TTC549 (cell line): ENCODE results near the gene AK1.

ENCODE experiments used
- FAIRE-seq: peaks from 2 replicates; lab custom pipeline; 2012; peaks lifted over from hg19 to GRCh38; lab: Jason Lieb, UNC

The AK1 gene

DNA sequence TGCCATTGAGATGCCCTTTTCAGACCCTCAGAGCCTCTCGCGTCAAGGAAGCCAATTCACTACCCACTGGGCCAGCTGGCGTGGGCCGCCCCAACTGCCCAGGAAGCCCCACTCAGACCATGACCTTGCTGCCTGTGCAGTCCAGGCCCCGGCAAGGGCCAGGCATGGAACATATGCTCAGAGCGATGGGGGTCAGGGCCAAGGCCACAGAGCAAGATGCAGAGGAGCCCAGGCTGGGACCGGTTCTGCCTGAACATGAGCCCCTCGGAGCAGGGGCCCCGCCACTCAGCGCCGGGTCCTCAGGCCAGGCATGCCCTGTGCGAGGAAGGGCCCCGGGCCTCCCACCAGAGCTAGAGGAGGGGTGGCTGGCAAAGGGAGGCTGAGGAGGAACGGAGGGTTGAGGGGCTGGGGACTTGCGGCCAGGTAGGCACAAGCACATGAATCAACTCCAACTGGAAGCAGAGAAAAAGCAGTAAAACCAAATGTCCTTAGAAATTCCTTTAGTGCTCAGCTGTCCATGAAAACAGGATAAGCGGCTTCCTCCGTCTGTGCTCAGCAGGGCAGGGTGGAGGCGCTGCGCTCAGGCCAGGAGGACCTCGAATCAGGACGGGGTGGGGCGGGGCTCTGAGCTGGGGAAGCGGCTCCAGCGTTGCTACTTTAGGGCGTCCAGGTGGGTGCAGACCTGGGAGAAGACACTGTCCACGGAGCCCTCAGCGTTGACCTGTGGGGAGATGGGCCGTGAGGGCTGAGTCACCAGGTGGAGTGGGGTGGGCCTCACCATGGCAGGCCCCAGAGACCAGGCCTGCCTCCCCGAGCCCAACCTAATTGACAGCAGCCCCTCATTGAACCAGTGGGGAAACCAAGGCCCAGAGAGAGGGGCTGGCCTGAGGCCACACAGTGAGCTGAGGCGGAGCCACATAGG, 9.9 kb downstream of the AK1 start:
- no peak for FAIRE-seq

DNA sequence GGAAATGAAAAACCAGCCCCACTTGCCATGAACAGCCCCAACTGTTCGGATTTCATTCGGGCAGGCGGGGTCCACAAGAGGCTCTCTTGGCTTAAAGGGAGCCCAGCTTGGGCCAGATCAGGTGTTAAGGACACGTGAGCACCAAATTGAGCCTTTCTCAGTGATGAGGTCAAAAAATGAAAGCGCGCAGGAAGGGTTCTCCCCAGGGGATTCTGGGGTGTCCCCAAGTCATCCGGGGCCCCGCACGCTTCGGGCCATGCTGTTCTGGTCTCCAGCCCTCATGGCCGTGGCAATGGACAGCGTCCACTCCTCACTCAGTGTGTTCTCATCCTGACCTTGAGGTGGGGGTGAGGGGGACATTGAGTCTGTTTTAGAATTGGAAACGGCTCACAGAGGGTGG, 10.9 kb downstream of the AK1 start:
- no peak for FAIRE-seq

DNA sequence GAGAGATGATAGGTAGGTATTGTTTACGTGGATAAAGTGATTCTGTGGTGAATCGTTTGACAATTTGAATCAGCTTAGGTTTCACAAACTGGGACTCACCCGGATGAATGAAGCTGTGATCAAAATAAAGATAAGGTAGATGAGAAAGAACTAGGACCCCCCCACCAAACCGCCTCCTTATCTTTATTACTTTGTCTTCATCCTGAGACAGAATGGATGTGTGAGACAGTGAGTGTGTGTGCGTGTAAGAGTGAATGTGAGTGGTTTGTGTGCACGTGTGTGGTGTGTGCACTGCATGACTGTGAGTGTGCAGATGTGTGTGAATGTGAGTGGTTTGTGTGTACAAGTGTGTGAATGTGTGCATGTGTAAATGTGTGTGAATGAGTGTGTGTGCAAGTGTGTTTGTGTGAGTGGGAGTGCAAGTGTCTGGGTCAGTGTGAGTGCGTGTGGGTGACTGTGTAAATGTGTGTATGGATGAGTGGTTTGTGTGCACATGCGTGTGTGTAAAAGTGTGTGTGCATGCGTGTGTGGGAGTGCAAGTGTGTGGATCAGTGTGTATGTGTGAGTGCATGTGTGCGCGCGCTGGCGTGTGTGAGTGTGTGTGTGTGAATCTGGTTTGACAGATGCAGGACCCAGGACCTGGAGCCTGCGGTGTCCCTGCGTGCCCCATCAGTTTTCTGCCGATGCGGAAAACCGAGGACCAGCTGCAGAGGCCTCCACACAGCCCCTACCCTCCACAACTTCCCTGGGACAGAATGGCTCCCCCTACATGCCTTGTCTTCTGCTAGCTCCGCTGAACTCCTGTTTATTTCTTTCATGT, 11.6 kb downstream of the AK1 start:
- no peak for FAIRE-seq

DNA sequence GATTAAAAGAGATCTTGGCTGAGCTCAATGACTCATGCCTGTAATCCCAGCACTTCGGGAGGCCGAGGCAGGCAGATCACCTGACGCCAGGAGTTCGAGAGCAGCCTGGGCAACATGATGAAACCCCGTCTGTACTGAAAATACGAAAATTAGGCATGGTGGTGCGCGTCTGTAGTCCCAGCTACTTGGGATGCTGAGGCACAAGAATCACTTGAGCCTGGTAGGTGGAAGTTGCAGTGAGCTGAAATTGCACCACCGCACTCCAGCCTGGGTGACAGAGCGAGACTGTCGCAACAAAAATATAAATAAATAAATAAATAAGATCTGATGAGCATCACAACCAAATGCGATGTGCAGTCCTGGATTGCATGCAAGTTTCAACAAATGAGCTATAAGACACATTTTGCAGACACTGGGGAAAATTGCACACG, 14.3 kb downstream of the AK1 start:
- FAIRE-seq = no peak

DNA sequence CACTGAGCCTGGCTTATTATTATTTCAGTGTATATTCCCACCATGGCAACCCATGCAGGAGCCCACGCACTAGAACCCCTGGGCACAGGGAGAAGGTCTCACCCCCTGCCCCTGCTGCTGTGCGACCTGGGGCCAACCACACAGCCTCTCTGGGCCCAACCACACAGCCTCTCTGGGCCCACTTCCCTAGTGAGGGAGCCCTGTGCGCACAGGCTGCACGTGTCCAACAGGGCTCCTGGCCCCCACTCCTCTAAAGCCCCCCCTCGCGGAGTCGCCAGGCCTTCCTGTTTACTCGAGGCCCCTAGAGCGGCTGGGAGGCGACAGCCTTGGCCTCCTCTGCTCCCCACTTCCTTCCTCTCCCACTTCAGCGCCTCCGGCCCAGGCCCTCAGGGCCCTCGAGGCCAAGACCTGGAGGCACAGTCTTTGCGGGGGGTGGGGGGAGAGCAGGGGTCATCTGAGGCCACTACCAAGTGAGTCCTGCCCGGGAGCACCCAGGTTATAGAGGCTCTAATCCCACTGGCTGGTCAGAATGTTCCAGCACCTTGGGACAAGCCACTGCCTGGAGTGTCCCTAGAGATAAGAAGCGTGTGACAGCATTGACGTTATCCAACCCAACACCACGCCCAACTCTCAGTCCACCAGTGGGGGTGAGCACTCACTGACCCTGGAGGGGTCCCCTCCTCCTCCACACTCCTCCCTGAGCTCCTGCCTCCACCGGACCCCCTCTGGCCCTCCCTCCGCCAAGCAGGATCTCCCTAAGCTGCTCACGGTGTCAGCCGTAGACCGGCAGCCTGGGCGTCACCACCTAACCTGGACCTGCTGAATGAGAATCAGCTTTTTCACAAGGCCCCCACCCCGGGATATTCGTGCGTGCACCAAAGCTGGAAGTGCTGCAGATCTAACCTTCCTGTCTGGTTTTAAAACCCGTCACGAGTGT, 15.1 kb downstream of the AK1 start:
- FAIRE-seq = no peak

DNA sequence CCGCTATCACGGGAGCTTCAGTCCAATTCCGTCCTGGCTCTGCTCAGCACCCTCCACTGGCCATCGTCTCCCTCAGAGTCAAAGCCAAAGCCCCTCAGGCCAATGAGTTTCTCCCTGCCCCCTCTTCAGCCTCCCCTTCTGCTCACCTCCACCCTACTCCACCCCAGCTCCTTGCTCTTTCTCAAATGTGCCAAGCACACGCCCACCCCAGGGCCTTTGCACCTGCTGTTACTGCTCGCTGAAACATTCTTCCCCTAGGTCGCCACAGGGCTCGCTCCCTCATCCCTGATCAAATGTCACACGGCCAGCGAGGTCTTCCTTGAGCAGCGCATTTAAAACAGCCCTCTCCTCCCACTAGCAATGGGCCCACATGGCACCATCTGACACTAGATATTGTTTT, 16.7 kb downstream of the AK1 start:
- no peak for FAIRE-seq

DNA sequence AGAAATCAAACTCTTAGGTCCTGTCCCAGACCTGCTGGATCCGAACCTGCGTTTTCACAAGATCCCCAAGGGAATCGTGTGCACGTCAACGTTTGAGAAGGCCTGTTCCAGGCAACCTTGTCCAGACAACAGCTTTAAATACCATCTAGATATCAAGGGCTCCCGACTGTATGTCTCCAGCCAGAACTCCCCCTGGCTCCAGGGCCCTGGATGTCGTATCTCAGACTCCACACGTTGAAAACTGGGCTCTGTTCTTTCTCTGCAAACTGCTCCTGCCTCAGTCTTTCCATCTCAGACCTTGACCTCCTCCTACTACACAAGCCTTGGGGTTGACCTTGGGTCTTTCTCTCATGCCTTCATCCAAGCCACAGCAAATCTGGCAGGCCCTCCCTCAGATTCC, 17.2 kb downstream of the AK1 start:
- no peak for FAIRE-seq

DNA sequence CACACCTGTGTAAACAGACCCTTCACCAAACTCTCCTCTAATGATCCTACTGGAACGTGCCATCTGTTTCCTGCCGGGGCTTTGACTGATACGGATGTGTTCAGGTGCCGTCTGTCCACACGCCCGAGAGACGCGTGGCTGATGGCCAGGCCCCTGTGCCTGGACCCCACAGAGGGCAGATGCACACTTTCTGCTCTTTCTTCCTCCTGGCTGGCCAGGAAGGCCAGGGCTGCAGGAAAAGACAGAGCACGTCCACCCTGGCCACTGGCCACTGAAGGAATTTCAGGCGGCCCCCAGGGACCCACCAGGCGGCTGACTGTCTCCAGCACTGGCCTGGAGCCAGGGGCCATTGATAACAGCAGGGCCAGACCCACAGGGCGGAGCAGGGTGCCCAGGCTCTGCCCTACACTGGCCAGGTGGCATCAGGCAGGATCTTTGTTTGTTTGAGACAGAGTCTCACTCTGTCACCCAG, 19.4 kb downstream of the AK1 start:
- FAIRE-seq = no peak

DNA sequence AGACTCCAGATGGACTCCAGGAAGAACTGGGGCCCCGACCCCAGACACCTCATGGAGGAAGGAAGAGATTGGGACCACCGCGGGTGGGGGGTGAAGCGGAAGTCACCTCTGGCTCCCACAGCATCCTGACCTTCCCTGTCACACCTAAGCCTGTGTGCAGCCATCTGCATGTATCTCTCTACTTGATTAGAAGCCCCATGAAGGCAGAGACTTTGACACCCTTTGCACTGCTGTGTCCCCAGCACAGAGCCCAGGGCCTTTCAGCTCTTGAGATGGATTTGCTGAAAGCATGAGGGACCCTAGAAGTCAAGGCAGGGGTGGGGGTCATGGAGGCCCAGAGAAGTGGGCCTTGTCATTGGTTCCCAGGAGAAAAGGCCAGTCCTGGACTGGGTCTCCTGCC, 20.2 kb downstream of the AK1 start:
- FAIRE-seq = no peak

DNA sequence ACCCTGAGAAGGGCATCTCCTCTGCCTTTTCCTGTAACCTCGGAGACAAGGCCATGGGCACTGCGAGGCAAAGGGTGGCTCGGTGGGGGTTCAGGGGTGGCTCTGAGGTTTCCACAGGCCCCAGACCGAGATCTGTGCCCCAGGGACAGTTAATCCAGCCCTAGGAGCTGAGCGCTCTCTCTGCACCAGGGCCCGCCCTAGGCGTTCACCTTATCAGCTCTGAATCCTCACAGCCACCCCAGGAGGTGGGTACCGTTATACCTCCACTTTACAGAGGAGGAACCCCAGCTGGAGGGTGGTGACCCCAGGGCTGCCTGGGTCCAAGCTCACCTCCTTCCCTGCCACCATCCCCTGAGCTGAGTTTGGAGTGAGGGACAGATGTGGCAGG, 20.8 kb downstream of the AK1 start:
- no peak for FAIRE-seq

DNA sequence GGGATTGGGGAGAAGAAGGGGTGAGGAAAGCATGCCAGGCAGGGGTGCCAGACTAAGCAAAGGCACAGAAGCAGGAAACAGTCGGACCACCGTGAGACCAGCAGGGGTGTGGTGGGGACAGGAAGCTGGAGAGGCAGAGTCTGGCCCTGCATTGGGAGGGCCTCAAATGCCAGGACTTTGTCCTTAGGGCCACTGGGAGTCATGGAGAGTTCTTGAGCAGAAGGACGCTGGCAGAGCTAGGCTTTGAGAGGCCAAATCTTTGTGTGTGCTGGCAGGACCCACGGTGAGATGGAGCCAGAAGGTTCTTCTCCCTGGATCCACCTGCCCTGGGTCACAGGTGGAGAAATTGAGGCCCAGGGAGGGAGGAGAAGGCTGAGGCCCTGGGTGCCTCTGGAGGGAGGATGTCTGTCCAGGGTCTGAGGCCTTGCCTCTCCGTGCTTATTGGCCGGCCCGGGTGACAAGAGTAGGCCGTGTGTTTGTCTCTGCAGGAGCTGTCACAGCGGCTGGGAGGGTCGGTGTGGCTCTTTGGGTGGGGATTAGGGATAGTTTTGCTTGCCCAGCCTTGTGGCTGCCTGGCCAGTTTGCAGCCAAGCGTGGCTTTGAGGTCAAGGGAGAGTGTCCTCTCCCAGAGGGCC, 21.3 kb downstream of the AK1 start:
- no peak for FAIRE-seq

DNA sequence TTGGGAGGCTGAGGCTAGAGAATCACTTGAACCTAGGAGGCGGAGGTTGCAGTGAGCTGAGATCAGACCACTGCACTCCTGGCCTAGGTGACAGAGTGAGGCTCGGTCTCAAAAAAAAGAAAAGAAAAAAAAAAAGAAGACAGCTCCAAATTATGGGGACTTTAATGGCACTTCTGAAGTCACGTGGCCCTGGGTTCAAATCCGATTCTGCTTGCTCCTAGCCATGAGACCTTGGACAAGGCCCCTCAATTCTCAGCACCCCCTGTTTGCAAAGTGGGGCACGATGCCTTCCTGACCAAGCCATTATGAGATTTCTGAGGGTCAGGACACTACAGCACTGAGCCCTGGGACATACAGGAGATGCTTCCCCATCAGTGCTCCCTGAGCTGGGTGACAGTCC, 22.0 kb downstream of the AK1 start:
- FAIRE-seq = no peak

DNA sequence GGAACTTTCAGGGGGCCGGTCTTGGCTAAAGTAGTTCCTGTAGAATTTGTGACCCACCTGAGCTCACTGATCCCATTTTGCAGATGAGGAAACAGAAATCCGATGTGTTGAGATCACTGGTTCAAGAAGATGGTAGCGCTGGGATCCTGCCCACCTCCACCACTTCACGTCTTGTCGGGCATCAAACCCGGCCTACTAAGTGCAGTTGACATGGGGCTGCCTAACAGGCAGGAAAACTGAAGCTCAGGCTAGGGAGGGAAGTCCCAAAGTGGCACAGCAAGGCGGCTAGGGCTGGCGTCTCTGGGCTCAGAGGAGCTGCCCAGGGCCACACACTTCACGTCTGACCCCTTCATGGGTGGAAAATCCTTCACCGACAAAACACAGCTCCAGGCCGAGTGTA, 22.5 kb downstream of the AK1 start:
- FAIRE-seq = no peak

DNA sequence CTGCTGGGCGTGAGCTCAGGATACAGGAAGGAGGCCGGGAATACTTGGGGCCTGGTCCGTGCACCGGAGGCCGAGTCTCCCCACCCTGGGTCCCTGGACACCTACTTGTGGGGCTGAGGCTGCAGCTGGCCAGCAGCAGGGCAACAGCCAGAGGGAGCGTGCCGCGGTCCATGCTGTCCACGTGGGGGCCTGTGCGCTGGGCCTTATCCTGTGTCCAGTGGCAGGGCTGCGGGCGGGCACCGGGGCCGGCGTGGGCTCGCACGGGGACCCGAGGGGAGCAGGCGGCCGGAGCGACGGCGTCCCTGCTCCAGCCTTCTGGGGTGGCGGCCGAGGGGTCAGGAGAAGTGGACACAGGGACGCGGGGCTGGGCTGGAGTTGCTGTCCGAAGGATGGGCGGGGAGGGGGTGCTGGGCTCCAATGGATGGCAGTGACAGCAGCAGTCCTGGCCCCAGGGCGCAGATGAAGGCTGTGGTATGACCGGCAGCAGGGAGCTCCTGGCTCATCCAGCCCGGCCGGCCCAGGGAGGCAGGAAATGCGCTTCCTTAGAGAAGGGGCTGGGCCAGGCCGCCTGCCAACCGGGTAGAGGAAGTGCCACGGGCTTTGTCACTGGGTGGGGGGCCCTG, 23.2 kb downstream of the AK1 start, which contains the start of gene ENG:
ENG (minus strand) TSS at position 475 of the 623 bp plus-strand sequence; CDS start at position 172, 303 bp downstream.
- FAIRE-seq = no peak

DNA sequence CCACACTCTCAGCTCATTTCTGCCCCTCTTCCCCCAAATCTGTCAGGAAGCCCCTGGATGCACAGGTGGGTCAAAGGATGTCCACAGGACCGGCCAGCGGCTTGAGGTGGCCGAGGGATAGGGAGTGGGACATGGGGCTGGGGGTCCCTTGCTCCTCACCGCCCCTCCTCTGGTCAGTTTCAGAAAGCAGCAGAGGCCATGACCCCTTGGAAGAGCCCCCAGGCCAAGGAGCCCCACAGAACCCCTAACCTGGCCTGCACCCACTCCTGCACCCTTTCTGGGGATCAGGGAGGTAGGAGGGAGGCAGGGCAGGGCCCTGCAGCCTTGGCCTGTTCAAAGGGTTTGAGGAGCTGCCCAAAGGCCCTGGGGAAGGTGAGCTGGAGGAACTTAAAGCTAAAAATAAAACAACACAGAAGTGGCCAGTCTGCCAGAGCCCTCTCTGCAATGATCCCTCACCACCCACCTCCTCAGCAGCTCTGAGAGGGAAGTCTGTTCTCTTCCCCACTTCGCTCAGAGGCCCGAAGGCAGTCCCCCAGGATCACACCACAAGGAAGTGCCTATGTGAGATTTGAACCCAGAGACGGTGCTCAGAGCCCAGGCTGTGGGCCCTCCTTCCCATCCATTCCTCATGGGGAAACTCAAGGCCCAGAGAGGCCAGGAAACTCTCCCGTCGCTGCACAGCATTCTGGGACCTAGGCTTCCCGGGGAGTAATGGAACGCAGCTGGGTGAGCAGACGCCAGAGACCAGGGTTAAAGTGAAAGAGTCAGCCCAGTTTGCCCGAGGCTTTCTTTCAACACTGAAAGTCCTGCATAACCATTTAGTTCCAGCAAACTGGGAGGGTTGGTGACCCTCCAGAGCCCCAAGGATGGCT, 23.9 kb downstream of the AK1 start:
- no peak for FAIRE-seq

DNA sequence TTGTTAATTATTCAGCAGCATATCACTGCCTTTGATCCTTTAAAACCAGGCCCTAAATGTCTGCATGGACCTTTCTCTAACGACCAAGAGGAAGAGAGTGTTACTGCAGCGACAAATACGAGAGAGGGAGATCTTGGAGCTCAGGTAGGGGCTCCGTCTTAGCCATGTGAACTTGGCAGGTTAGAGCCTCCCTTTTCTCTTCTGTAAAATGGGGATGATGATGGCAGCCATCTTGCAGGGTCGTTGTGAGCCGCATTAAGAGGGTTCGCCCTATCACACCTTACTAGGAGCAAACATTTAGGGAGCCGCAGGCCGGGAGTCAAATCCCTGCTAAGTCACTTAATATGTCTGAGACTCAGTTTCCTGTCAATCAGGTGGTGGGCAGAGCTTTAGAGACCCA, 24.6 kb downstream of the AK1 start:
- no peak for FAIRE-seq

DNA sequence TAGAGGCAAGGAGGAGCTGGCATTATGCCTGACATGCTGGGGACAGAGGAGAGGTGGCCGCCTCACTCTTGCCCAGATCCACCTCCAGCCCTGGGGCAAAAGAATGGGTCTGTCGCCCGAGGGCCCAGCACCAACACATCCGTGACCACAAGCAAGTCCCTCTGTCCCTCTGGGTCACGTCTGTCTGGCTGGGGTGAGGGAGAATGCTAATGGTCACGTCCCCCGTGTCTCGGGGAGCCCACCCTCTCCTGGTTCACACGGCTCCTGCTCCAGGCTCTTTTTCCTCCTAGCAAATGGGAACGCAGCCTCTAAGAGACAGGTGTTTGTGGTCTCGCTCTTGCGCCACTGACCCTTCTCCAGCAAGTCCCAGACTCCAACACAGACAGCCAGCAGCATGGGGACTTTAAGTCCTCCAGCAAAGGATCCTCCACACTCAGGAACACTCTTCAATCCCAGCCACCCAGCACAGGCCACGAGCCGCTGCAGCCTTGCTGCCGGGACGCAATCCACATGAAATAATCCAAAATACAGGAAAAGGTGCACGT, 27.1 kb downstream of the AK1 start:
- FAIRE-seq = no peak

DNA sequence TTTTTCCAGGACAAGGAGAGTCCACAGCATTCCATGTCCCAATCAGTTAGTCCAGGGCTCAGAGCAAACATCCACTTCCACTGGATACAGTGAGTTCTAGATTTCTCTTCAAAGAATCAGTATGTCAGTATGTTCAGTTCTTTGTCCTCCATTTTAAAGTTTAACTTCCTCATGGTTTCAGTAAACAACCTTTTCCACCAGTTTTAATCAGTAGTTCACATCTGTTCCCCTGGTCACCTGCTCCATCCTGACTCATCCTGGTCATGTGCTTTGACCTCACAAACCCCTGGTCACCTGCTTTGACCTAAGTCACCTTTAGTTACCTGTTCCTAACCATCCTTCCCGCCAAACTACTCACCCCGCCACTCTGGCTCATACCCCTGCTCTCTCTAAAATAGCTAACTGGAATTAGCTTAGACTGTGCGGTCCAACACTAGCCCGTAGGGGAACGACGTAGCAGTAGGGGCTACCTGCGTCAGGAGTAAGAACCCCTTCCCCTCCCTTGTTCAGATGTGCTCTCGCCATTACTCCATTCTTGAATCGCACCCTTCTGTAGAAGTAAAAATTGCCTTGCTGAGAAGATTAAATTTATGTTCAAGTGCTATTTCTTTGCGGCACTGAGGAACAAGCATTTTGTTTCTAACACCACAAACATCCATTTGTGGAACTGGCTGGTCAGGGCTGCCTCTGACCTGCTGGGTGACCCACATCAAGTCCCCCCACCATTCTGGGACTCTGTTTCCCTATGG, 28.5 kb downstream of the AK1 start:
- no peak for FAIRE-seq
